22Rv1 (cell line): ENCODE data around the gene DGKI.

Experiments
- CTCF ChIP-seq: fragments of 450-650 bp; IDR thresholded peaks from 2 replicates; pipeline ENCODE4 v1.5.1; 2017; ENCODE audit warnings: mild to moderate bottlenecking
- ZFX ChIP-seq: fragments of 450-650 bp; IDR thresholded peaks from 2 replicates; pipeline ENCODE4 v1.6.1; 2017; ENCODE audit warnings: antibody characterized with exemption, borderline replicate concordance

- TF ChIP-seq CTCF (no peak), ZFX (no peak)
These were observed 282.1 kb downstream of the DGKI start for GRCh38 chr7:137564677-137565076.
